ENCODE measurements around the gene MCTP2. TPM values are rescaled to one million over a fixed set of nuclear protein-coding genes. Genes with fewer than 3 reads are reported as not detected.

MCTP2 gene
- total and polyA plus RNA-seq, 2 of the 8 experiments (the other 6 are each of a cell fraction or from before 2014, with no cell fraction given) = 3.4 to 4.5 TPM

DNA sequence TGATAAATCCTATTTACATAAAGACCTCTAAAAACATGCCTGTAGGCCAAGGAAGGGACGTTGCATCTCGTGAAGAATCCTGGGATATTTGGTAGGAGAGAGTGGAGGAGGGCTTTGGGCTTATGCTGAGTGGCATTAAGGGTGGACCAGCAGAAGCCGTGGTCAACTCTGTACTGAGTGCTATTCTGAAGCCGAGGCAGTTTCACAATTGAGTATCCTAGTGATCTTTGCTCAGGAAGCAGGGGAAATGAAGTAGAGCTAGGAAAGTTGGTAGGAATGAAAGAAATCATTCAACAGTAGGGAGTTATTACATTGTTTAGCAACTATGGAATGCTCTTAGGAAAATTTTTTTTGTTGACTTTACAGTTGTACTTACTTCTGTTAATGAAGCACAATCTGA is 24.2 kb downstream of the MCTP2 start:
- H2AFZ ChIP-seq (ENCODE audit: low read length) = no peak overlapping the region
- H3K23me2 ChIP-seq (ENCODE audit: low read depth, low read length) = no peaks in the 10 kb centered on the region
- H3K4ac ChIP-seq (replicated peaks; ENCODE audit: insufficient read length, low read depth, low read length) = no peak overlapping the region
- no peaks in the 10 kb centered on the region for H3K9me3 ChIP-seq (ENCODE audit: insufficient read depth in 2 of 2, low read depth in 1 of 2, low read length in 1 of 2)
- no peak overlapping the region for H3K4me3 ChIP-seq (ENCODE audit: extremely low read depth in 1 of 4, insufficient read depth in 2 of 4, low read depth in 3 of 4, low read length in 4 of 4)
- H4K8ac ChIP-seq (ENCODE audit: extremely low read depth, insufficient read depth, low read length) = no peak overlapping the region
- H3K4me1 ChIP-seq (replicated peaks in 1 of 4; ENCODE audit: control insufficient read depth in 3 of 4, insufficient read depth in 4 of 4, low read length in 3 of 4) = no peaks in the 10 kb centered on the region
- no peaks in the 10 kb centered on the region for H3K36me3 ChIP-seq (ENCODE audit: control insufficient read depth in 2 of 4, insufficient read depth in 4 of 4, low read length in 3 of 4)
- H3K79me2 ChIP-seq (ENCODE audit: control insufficient read depth in 1 of 2, insufficient read depth in 2 of 2, low read length in 2 of 2) = no peaks in the 10 kb centered on the region
- H3K23ac ChIP-seq (ENCODE audit: insufficient read length) = no peak overlapping the region
- no peak overlapping the region for H3K9ac ChIP-seq (replicated peaks in 1 of 4; ENCODE audit: extremely low read depth in 1 of 4, low read depth in 3 of 4, low read length in 3 of 4)
- no peak overlapping the region for H3K27ac ChIP-seq (ENCODE audit: low read depth, low read length)
- DNase-seq (ENCODE audit: low read depth in 1 of 2, low spot score in 2 of 2) (no peak), FAIRE-seq (no peak)
- no peak overlapping the region for H4K5ac ChIP-seq (ENCODE audit: insufficient read length, low read depth, low read length)
- H4K20me1 ChIP-seq (replicated peaks in 1 of 2; ENCODE audit: control insufficient read depth in 1 of 2, insufficient read depth in 2 of 2, low read length in 2 of 2) = no peaks in the 10 kb centered on the region
- H2BK20ac ChIP-seq (ENCODE audit: low read length) = no peak overlapping the region
- H2BK5ac ChIP-seq (ENCODE audit: low read depth, low read length) = no peak overlapping the region
- WGBS, 2 experiments (ENCODE audit: extremely low coverage in 1 of 2, insufficient coverage in 1 of 2, insufficient read length in 1 of 2, insufficient replicate concordance in 2 of 2, low coverage in 1 of 2, low lambda C conversion rate in 2 of 2, missing lambda C conversion rate in 1 of 2) = 85% methylated on average over 4 of the region's 4 CpGs; no CpG with 5 or more reads in 1 of the 2 experiments
- no peak overlapping the region for H2BK12ac ChIP-seq (ENCODE audit: low read depth, low read length)
- H2AK5ac ChIP-seq (ENCODE audit: low read depth, low read length) = no peak overlapping the region
- no peaks in the 10 kb centered on the region for H3K79me1 ChIP-seq (ENCODE audit: low read depth, low read length)
- H2BK120ac ChIP-seq (replicated peaks; ENCODE audit: low read depth, low read length) = no peak overlapping the region
- no peak overlapping the region for H3K18ac ChIP-seq (ENCODE audit: extremely low read depth, low read length)
- H3K56ac ChIP-seq (replicated peaks; ENCODE audit: insufficient read length, low read depth, low read length) = no peak overlapping the region
- H3K27me3 ChIP-seq (replicated peaks in 1 of 4; ENCODE audit: control insufficient read depth in 3 of 4, extremely low read depth in 1 of 4, insufficient read depth in 3 of 4, low read length in 3 of 4) = no peaks in the 10 kb centered on the region
- ChIA-PET POLR2A (ENCODE audit: partially characterized antibody) (interaction anchor here (0.6 kb wide), 1 partner anchor 1001 kb away, joined by 3 read pairs; no protein-coding TSS in a partner anchor), CTCF (ENCODE audit: partially characterized antibody) (no interaction called here)
- H2BK15ac ChIP-seq (ENCODE audit: low read length) = no peak overlapping the region
- H3K4me2 ChIP-seq (ENCODE audit: insufficient read depth in 1 of 2, low read depth in 2 of 2, low read length in 2 of 2) = no peak overlapping the region
- H3K14ac ChIP-seq (ENCODE audit: insufficient read length) = no peak overlapping the region
- no peak overlapping the region for H4K91ac ChIP-seq (replicated peaks; ENCODE audit: insufficient read length, low read length)
- no peak for TF ChIP-seq FOSL1 (IDR thresholded peaks at IDR 0.05; ENCODE audit: insufficient read depth, low read depth, low read length)
- no peak for TF ChIP-seq SIX5 (IDR thresholded peaks at IDR 0.05; ENCODE audit: low read depth, low read length)
- TF ChIP-seq, protein P1, sequence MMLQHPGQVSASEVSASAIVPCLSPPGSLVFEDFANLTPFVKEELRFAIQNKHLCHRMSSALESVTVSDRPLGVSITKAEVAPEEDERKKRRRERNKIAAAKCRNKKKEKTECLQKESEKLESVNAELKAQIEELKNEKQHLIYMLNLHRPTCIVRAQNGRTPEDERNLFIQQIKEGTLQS (IDR thresholded peaks at IDR 0.05; ENCODE audit: insufficient read depth, low read depth, low read length) = no peak
- TF ChIP-seq CHD2 (IDR thresholded peaks at IDR 0.05; ENCODE audit: low read length) = no peak
- TF ChIP-seq SIN3A (conservative IDR thresholded peaks at IDR 0.05 in 1 of 2, IDR thresholded peaks at IDR 0.05 in 1 of 2; ENCODE audit: low read depth in 1 of 2, low read length in 2 of 2) = no peak
- TF ChIP-seq TCF12 (IDR thresholded peaks at IDR 0.05; ENCODE audit: low read depth, low read length) = no peak
- no peak for TF ChIP-seq RBBP5 (IDR thresholded peaks at IDR 0.05; ENCODE audit: borderline replicate concordance, low read depth, low read length)
- no peak for TF ChIP-seq POU5F1 (IDR thresholded peaks at IDR 0.05; ENCODE audit: low read depth, low read length)
- no peak for TF ChIP-seq SP1 (IDR thresholded peaks at IDR 0.05; ENCODE audit: low read depth, low read length)
- TF ChIP-seq, protein P2, sequence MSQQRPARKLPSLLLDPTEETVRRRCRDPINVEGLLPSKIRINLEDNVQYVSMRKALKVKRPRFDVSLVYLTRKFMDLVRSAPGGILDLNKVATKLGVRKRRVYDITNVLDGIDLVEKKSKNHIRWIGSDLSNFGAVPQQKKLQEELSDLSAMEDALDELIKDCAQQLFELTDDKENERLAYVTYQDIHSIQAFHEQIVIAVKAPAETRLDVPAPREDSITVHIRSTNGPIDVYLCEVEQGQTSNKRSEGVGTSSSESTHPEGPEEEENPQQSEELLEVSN (IDR thresholded peaks at IDR 0.05) = no peak
- TF ChIP-seq PHF8 (conservative IDR thresholded peaks at IDR 0.05; ENCODE audit: low read depth, low read length) = no peak
- TF ChIP-seq, protein P3, sequence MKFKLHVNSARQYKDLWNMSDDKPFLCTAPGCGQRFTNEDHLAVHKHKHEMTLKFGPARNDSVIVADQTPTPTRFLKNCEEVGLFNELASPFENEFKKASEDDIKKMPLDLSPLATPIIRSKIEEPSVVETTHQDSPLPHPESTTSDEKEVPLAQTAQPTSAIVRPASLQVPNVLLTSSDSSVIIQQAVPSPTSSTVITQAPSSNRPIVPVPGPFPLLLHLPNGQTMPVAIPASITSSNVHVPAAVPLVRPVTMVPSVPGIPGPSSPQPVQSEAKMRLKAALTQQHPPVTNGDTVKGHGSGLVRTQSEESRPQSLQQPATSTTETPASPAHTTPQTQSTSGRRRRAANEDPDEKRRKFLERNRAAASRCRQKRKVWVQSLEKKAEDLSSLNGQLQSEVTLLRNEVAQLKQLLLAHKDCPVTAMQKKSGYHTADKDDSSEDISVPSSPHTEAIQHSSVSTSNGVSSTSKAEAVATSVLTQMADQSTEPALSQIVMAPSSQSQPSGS (IDR thresholded peaks at IDR 0.05; ENCODE audit: low read length) = no peak
